GM18505 (cell line): ENCODE results near the gene RNF14.

Source experiments
- ATAC-seq: cut with Tn5 transposase; IDR thresholded peaks from one replicate; pipeline ENCODE4 v1.9.1; 2021; ENCODE audit not compliant: unreplicated experiment
- POLR2A ChIP-seq: IDR thresholded peaks from 4 replicates; pipeline ENCODE4 v1.6.1; 2011; ENCODE audit warnings: borderline replicate concordance; ENCODE audit not compliant: insufficient read depth, insufficient read length; ENCODE audit errors: extremely low read depth

The RNF14 gene

DNA sequence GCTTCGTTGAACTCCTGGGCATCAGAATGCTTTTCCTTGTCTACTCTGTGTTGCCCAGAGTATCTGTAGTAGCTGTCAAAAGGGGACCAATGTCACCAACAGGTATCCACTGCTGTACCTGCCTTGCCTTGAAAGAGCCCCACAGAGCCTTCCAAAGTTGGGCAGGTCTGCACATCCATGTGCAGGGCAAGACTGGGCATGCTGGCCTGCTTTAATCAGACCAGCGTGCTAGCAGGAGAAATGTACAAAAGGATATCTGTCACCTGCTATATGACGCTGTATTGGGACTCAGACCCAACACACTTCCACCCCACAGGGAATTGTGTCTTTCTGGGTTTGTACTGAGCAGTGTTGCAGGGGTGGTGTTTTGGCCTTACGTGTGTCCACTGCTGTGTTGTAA, 33.4 kb upstream of the RNF14 start:
- no peak for TF ChIP-seq POLR2A
- ATAC-seq = no peak

DNA sequence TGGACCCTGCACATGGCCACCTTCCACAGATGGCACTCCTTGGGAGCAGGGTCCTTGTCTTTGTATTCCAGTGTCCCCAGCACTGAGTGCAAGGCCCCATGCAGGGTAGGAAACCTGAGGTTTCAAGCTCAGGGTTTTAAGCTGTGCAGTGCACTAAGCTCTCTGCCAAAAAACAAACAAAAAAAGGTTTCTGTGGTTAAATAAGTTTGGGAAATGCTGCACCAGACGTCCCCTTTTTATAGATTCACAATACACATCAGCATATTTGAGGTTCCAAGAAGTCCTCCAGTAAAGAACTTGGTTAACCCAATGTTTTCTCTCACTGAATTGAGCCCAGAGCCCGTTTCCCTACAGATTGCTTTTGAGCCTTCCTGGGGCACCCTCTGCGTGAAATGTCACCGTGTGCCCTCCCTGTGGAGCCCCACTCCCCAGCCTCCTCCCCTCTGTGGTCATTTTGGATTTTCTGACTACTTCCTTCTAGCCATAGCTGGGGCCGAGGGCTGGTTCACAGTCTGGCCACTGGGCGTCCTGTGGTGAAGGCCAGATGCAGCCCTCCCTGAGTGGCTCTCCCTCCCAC, 28.1 kb upstream of the RNF14 start:
- no peak for TF ChIP-seq POLR2A
- no peak for ATAC-seq

DNA sequence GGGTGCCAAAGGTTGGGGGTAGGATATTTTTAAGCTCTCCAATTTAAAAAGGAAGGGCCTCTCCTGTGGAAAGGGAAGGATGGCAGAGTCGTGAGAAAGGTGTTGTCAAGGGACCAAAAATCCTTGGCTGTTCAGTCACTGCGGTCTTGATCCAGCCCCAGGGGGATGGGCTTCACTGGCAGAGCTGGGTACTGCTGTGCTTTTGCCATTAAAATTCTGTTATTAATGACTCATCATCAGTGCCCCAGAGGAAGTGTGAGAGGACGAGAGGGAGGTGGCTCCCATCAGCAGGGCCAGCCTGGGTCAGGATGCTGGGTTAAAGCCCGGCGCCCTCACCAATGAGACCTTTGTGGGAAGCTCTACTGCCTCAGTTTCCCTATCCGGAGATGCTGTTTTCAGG, 27.6 kb upstream of the RNF14 start:
- ATAC-seq = no peak
- no peak for TF ChIP-seq POLR2A

DNA sequence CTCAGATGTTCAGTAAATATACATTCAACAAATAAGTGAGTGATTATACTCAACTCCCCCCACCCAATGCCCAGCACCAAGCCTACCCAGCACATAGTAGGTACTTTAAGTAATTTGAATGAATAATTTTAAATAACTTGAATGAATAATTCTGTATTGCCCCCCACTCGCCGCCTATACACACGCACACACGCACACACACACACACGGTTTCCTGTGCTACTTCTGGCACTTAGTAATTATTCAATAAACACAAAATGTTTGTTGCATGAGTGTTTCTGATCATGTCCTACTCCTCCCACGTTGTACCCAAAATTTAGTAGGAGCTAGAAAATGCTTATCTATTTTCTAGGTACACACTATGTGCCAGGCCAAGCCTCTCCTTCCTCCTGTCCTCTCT, 27.1 kb upstream of the RNF14 start:
- no peak for TF ChIP-seq POLR2A
- no peak for ATAC-seq

DNA sequence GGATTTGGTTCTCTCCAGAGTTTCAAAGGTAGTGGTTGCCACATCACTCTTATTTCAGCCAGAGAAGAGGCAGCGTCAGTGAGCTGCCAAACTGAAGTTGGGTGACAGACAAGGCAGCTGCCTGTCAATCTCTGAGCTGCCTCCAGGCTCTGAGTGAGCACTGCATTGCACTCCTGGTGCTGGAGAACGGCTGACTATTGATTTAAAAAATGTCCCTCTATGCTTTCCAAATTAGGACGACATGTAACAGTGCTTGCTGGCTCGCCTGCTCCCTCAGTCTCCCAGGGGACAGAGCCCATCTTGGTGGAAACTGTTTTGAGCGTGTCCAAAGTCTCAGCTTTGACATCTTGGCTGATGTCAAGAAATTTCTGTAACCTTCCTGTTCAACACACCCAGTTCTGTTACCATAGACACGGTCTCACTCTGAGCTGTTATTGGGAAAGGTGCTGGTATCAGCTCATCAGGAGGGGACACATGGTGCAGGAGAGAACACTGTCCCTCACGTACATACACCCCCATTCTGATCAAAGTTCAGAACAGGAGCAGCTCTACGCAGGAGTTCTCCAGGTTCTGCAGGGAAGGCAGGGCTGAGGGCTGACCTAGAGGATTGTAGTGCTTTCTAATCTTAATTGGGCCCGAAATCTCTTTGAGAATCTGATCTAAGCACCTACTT, 26.6 kb upstream of the RNF14 start:
- no peak for TF ChIP-seq POLR2A
- ATAC-seq = no peak

DNA sequence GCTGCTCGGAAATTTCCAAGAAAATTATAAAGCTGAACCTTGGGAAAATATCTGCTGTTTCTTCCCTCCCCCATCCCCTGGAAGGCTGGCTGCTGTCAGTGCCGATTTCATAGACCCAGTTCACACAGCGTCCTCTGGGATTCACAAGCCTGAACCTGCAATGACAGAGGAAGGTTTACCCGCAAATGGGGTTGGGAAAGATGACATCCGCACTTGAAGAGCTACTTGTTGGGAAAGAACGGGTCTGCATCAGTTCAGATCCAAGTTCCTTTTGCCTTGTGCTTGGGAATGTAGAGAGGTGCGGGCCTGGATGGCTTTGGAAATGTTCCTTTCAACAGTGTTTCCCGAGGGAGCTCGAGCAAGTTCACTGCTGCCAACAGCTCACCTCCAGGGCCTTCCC, 24.8 kb upstream of the RNF14 start:
- TF ChIP-seq POLR2A = no peak
- ATAC-seq = no peak

DNA sequence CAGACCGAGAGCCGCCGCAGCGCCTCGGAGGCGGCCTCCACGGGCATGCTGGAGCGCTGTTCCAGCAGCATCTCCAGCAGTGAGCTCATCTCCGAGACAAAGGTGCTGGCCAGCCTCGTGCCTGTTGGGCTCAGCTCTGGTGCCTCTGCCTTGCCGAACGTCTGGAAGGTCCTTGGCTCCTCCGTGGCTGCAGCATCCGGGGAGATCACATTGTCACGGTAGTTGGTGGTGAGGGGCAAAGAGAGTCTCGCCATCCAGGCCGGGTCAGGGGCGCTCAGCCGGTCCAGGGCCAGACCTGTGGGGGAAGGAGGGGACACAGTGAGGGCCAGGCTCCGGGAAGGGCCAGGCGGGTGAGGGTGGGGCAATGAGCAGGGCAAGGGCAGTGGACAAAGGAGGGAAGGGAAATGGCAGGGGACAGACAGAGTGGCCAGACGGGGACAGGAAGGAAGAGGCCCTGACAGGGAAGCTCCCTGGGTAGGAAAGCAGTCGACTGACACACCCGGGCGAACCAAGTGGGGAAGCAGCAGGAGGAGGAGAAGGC, 23.3 kb upstream of the RNF14 start:
- no peak for TF ChIP-seq POLR2A
- no peak for ATAC-seq

DNA sequence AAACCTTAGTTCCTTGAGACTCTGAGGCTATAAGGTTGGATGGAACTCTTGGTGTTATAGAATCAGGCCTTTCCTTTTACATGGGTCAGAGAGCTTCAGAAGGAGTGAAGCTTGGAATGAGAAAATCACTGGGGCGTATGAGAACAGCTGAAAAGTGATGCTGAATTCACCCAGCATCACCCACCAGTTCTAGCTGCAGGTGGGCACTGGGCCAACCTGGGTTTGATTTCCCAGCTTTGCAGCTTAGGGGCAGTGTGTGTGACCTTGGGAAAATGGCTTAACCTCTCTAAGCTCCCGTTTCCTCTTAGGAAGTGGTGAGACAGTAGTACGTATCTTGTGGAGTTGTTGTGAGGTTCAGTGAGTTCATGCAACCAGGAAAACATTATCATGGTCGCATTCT, 21.6 kb upstream of the RNF14 start:
- TF ChIP-seq POLR2A = no peak
- ATAC-seq = no peak

DNA sequence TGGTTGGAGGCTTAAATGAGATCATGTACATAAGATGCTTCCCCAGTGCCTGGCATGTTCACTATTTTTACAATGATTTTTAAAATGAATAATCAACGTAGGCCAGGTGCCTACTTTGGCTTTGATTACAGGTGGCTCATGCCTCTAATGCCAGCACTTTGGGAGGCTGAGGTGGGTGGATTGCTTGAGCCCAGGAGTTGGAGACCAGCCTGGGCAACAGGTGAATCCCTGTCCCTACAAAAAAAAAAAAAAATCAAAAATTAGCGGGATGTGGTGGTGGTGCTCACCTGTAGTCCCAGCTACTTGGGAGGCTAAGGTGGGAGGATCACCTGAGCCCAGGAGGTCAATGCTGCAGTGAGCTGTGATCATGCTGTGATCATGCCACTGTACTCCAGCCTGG, 20.1 kb upstream of the RNF14 start:
- TF ChIP-seq POLR2A = no peak

DNA sequence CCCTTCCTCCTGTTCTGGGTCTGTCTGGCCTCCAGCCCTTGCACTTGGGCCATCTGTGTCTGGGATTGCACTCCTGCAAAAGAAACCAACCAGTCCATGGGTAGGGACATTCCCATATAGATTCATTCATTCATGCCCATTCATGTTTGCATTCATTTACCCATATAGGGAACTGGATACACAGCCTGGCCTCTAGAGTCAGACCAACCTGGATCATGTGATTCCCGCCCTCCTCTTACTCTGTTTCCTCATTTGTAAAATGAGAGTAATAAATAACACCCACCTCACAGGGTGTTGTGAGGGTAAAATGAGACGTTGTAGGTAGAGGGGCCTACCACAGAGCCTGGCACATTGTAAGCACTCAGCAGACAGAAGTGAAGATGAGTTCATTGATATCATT, 19.4 kb upstream of the RNF14 start:
- no peak for TF ChIP-seq POLR2A
- ATAC-seq = no peak

More for the DNA sequence above, 20.1 kb upstream of the RNF14 start:
- no peak for ATAC-seq

DNA sequence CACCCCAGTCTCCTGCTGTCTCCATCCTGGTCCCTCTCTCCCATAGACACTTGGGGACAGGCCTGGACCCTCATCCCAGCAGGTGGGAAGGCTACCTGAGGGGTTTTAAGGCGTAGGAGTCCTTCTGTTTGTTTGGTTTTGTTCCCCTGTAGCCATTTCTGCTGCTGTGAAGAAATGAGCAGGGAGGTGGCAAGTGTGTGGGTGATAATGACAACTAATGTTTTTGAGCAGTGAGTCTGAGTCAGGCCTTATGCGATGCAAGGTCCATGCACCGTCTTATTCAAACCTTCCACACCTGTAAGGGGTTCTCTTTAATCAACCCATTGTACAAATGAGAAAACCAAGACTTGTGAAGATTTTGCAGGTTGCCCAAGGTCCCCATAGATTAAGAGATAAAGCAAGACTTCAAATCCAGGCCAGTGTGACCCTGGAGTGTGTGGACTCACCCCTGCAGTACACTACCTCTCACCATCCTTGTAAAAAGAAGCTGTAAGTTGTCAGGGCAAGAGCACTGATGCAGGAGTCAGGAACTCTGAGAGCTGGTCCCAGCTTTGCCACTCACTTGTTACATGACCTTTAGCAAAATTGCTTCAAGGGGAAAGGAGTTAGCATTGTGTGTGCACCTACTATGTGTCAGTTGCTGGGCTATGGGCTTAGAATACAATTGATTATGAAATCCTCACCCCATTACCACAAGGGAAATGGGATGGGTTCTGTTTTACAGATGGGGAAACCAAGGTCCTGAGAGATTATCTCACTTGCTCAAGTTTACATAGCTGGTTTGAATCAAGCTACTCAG, 18.5 kb upstream of the RNF14 start:
- no peak for TF ChIP-seq POLR2A
- no peak for ATAC-seq

DNA sequence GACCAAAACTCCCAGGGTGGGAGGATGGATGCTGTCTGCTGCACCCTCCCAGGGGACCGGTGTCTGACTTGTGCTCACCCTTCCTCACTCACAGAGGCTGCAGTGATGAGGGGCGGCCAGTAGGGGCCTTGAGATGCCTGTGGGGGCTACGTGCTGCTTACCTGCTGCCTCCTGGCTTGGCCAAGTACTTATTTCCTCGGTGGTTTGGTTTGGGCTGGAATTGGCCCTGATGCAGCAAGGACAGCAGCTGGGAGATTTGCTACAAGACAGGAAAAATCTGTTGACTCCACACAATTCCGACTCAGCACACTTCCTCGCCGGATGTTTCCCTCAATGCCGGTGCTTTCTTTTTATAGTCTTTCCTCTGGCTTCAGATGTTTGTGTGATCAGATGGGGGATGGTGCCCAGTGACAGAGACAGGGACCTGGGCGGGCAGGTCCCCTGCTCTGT, 17.5 kb upstream of the RNF14 start:
- no peak for ATAC-seq
- TF ChIP-seq POLR2A = no peak

DNA sequence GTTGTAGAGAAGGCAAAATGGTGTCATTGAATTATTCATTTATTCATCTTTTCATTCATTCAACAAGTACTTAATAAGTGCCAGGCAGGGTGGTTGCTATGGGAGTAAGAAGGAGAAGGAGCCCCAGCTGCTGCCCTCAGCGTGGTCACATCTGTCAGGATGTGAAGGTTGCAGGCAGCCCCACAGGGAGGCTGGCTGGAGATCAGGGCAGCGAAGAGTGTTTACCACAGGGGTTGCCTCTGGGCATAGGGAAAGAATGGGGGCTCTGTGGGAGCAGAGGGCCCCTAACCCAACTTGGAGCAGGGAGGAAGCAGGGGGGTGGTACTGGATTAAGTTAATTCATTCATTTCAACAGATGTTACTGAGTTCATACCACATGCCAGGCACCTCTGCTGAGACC, 16.9 kb upstream of the RNF14 start:
- no peak for ATAC-seq

DNA sequence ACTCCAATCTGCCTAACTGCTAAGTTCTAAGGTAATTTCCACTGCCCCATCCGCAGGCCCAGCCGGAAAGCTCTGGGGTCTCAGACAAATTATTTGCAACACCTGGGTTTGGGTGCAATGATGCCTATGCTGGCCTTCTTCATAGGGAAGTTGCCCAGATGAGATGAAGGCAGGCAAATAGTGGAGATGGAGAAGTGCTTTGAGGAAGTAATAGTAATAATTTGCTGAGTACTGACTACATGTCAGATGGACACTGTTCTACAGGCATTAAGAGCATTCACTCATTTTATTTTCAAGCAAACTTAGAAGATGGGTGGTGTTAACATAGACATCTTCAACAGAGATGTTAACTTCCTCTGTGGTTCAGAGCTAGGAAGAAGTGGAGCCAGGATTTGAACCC, 14.7 kb upstream of the RNF14 start:
- TF ChIP-seq POLR2A = no peak
- ATAC-seq = no peak

More for the DNA sequence above, 16.9 kb upstream of the RNF14 start:
- TF ChIP-seq POLR2A = no peak
